Neural progenitor cell (in vitro differentiated cells): ENCODE results near the gene NDUFS1. TPM values are rescaled to one million over a fixed set of nuclear protein-coding genes. Genes with fewer than 3 reads are reported as not detected.

Experiments used
- DNase-seq: peaks from one replicate; pipeline ENCODE4 v3.0.0-alpha.2; 2016; ENCODE audit warnings: low spot score
- H2AFZ ChIP-seq: fragments of 200-600 bp; sonication (generic); replicated peaks from 2 replicates; pipeline ENCODE4 v1.6.1; 2016; ENCODE audit warnings: antibody characterized with exemption
- H3F3A ChIP-seq: fragments of 200-600 bp; sonication (generic); 2 replicates; pipeline ENCODE4 v1.6.1; 2016; ENCODE audit warnings: antibody characterized with exemption, low read depth
- H3K27ac ChIP-seq: fragments of 200-600 bp; sonication (generic); 2 replicates; pipeline ENCODE4 v1.5.1; 2016; ENCODE audit warnings: mild to moderate bottlenecking
- H3K27me3 ChIP-seq: fragments of 200-600 bp; sonication (generic); 2 replicates; pipeline ENCODE4 v1.6.1; 2016; ENCODE audit warnings: mild to moderate bottlenecking, moderate library complexity
- H3K36me3 ChIP-seq: fragments of 200-600 bp; sonication (generic); 2 replicates; pipeline ENCODE4 v1.5.1; 2016
- H3K4me1 ChIP-seq: fragments of 200-600 bp; sonication (generic); 2 replicates; pipeline ENCODE4 v1.6.1; 2016; ENCODE audit warnings: mixed run types
- H3K4me2 ChIP-seq: fragments of 200-600 bp; sonication (generic); 2 replicates; pipeline ENCODE4 v1.6.1; 2016
- H3K4me3 ChIP-seq: fragments of 200-600 bp; sonication (generic); 2 replicates; pipeline ENCODE4 v1.5.1; 2016
- H3K79me2 ChIP-seq: fragments of 200-600 bp; sonication (generic); 2 replicates; pipeline ENCODE4 v1.6.1; 2016; ENCODE audit warnings: low read depth
- H3K9ac ChIP-seq: fragments of 200-600 bp; sonication (generic); 2 replicates; pipeline ENCODE4 v1.6.1; 2016
- H3K9me3 ChIP-seq: fragments of 200-600 bp; sonication (generic); 2 replicates; pipeline ENCODE4 v1.5.1; 2016; ENCODE audit warnings: low read depth
- H4K20me1 ChIP-seq: fragments of 200-600 bp; sonication (generic); 2 replicates; pipeline ENCODE4 v1.6.1; 2016; ENCODE audit warnings: low read depth
- H3K27ac Mint-ChIP-seq: 3 replicates; pipeline ENCODE4 v1.8.0; 2021; ENCODE audit warnings: mixed read lengths
- H3K27me3 Mint-ChIP-seq: 2 replicates; pipeline ENCODE4 v1.8.0; 2022; ENCODE audit warnings: low read depth, mild to moderate bottlenecking, inconsistent platforms, moderate library complexity, mixed read lengths; ENCODE audit not compliant: insufficient read depth
- H3K36me3 Mint-ChIP-seq: 3 replicates; pipeline ENCODE4 v1.8.0; 2021; ENCODE audit warnings: mixed read lengths
- H3K4me1 Mint-ChIP-seq: 3 replicates; pipeline ENCODE4 v1.8.0; 2021; ENCODE audit warnings: mixed read lengths
- H3K4me3 Mint-ChIP-seq: 3 replicates; pipeline ENCODE4 v1.8.0; 2021; ENCODE audit warnings: mild to moderate bottlenecking, moderate library complexity, mixed read lengths
- H3K9me3 Mint-ChIP-seq: 3 replicates; pipeline ENCODE4 v1.8.0; 2020; ENCODE audit warnings: mixed read lengths
- EZH2 ChIP-seq: fragments of 200-600 bp; sonication (generic); IDR thresholded peaks from 2 replicates; pipeline ENCODE4 v1.6.1; 2017; ENCODE audit warnings: antibody characterized with exemption, mild to moderate bottlenecking, moderate library complexity
- EZH2phosphoT487 ChIP-seq: fragments of 200-600 bp; sonication (generic); IDR thresholded peaks from 2 replicates; pipeline ENCODE4 v1.6.1; 2017; ENCODE audit warnings: antibody characterized with exemption
- total RNA-seq: library from RNA; depleted of rRNA; stranded (reverse); fragments of >200 nt; gene quantifications from 2 replicates; pipeline ENCODE4 v1.2.3, GENCODE V29; 2015; ENCODE audit warnings: low replicate concordance
- TF ChIP-seq, protein P1 (sequence below): fragments of 200-600 bp; sonication (generic); IDR thresholded peaks from 2 replicates; pipeline ENCODE4 v1.5.1; 2017; ENCODE audit warnings: antibody characterized with exemption, mild to moderate bottlenecking

NDUFS1 gene
- total RNA-seq, 1 donor from 2014 or later = 115 TPM

DNA sequence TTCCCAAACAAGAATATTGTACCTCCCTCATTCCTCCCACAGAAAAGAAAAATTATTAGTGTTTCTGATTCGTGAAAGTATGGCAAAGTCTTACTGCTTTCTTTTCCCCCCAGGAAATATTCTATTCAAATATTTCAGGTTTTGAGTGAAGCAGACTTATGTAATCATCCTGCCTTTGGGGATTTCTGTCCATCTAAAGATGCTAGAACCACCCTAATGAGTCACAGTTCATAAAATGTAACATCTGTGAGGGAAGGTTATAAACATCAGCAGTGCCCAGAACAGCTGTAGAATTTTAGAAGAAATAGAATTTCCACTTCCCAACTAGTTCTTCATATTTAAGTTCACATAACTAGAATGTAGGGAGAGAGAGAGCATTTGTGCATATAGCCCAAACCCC is 39.4 kb upstream of the NDUFS1 start:
- TF ChIP-seq EZH2phosphoT487 = no peak
- TF ChIP-seq EZH2 = no peak
- TF ChIP-seq, protein P1, sequence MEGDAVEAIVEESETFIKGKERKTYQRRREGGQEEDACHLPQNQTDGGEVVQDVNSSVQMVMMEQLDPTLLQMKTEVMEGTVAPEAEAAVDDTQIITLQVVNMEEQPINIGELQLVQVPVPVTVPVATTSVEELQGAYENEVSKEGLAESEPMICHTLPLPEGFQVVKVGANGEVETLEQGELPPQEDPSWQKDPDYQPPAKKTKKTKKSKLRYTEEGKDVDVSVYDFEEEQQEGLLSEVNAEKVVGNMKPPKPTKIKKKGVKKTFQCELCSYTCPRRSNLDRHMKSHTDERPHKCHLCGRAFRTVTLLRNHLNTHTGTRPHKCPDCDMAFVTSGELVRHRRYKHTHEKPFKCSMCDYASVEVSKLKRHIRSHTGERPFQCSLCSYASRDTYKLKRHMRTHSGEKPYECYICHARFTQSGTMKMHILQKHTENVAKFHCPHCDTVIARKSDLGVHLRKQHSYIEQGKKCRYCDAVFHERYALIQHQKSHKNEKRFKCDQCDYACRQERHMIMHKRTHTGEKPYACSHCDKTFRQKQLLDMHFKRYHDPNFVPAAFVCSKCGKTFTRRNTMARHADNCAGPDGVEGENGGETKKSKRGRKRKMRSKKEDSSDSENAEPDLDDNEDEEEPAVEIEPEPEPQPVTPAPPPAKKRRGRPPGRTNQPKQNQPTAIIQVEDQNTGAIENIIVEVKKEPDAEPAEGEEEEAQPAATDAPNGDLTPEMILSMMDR = no peak
- no peaks in the 10 kb centered on the region for H3K36me3 Mint-ChIP-seq
- no peak for DNase-seq
- Histone ChIP-seq H3K36me3 (no peaks in the 10 kb centered on the region), H3K27me3 (no peaks in the 10 kb centered on the region), H3K9me3 (no peaks in the 10 kb centered on the region), H2AFZ (no peak overlapping the region), H3K4me2 (no peak overlapping the region), H3K27ac (no peak overlapping the region), H3K79me2 (no peaks in the 10 kb centered on the region), H3K4me1 (peaks cover 3% of the 10 kb centered on the region), H3K9ac (no peak overlapping the region), H3F3A (no peaks in the 10 kb centered on the region), H3K4me3 (no peak overlapping the region), H4K20me1 (no peaks in the 10 kb centered on the region)
- H3K4me1 Mint-ChIP-seq = no peaks in the 10 kb centered on the region
- H3K4me3 Mint-ChIP-seq = no peak overlapping the region
- H3K27me3 Mint-ChIP-seq = no peaks in the 10 kb centered on the region
- no peaks in the 10 kb centered on the region for H3K9me3 Mint-ChIP-seq
- no peak overlapping the region for H3K27ac Mint-ChIP-seq

DNA sequence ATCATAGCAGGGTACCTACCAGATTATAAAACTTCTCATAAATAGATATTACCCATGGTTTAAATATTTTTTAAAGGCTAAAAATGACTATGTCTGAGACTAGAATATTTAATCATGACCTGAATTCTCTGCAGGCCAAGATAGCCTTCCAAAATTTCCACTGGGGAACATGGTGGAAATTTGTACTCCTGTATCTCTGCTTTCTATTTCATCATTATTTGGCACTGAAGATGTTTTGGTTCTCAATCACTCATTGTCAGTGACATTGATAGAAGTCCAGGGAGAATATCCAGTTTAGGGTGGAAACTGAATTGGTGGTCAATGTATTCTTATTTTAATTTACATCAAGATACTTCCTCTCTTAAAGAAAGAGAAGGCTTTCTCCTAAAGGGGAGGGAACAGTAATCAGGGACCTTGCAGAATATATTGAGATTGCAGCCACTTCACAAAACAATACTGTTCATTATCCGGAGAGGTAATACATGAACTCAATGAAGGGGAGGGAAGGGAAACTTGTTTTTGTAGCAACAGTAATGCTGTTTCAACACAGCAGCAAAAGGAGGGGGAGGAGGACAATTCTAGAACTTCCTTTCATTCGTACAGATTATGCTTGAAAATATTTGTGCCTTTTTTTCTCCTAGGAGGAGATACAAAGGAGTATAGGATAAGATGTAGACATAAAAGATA is 34.6 kb upstream of the NDUFS1 start:
- Histone ChIP-seq H3K79me2 (no peaks in the 10 kb centered on the region), H3F3A (no peaks in the 10 kb centered on the region), H2AFZ (no peak overlapping the region), H3K27ac (no peak overlapping the region), H3K27me3 (no peaks in the 10 kb centered on the region), H4K20me1 (no peaks in the 10 kb centered on the region), H3K4me3 (no peak overlapping the region), H3K9me3 (no peaks in the 10 kb centered on the region), H3K4me2 (no peak overlapping the region), H3K9ac (no peak overlapping the region), H3K36me3 (no peaks in the 10 kb centered on the region), H3K4me1 (peaks cover 3% of the 10 kb centered on the region)
- no peak overlapping the region for H3K4me3 Mint-ChIP-seq
- no peaks in the 10 kb centered on the region for H3K27me3 Mint-ChIP-seq
- no peak for DNase-seq
- no peaks in the 10 kb centered on the region for H3K36me3 Mint-ChIP-seq
- H3K9me3 Mint-ChIP-seq = no peaks in the 10 kb centered on the region
- H3K4me1 Mint-ChIP-seq = no peaks in the 10 kb centered on the region
- no peak overlapping the region for H3K27ac Mint-ChIP-seq
- TF ChIP-seq, protein P1 = no peak
- TF ChIP-seq EZH2phosphoT487 (no peak), EZH2 (no peak)

DNA sequence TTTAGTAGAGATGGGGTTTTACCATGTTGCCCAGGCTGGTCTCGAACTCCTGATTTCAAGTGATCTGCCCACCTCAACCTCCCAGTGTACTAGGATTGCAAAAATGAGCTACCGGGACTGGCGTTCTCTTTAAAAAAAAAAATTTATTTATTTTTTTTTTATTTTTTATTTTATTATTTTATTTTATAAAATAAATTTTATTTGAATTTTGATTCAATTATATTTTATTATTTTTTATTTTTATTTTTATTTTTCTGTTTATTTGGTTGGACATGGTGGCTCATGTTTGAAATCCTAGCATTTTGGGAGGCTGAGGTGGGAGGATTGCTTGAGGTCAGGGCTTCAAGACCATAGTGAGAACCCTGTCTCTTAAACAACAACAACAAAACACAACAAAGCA is 32.9 kb upstream of the NDUFS1 start:
- no peak overlapping the region for H3K27ac Mint-ChIP-seq
- H3K36me3 Mint-ChIP-seq = no peaks in the 10 kb centered on the region

More for the DNA sequence above, 32.9 kb upstream of the NDUFS1 start:
- Histone ChIP-seq H3K9ac (no peak overlapping the region), H3K27me3 (no peaks in the 10 kb centered on the region), H3K4me2 (no peak overlapping the region), H3K4me3 (no peak overlapping the region), H4K20me1 (no peaks in the 10 kb centered on the region), H3K27ac (no peak overlapping the region), H3K79me2 (no peaks in the 10 kb centered on the region), H3K9me3 (no peaks in the 10 kb centered on the region), H3K36me3 (no peaks in the 10 kb centered on the region), H3F3A (no peaks in the 10 kb centered on the region), H3K4me1 (peaks cover 3% of the 10 kb centered on the region), H2AFZ (no peak overlapping the region)
- H3K27me3 Mint-ChIP-seq = no peaks in the 10 kb centered on the region
- no peak overlapping the region for H3K4me3 Mint-ChIP-seq
- H3K4me1 Mint-ChIP-seq = no peaks in the 10 kb centered on the region
- TF ChIP-seq EZH2phosphoT487 (no peak), EZH2 (no peak)
- TF ChIP-seq, protein P1 = no peak
- DNase-seq = no peak
- no peaks in the 10 kb centered on the region for H3K9me3 Mint-ChIP-seq
